ENCODE data around the gene FIG4. TPM values are rescaled to one million over a fixed set of nuclear protein-coding genes. Genes with fewer than 3 reads are reported as not detected.
A peak's percentile ranks its signal among the peaks of the same experiment; 100 is the strongest.

Gene FIG4
- total and polyA plus RNA-seq, 2 of the 4 experiments (the other 2 are of a cell fraction): 12.1 to 15.4 TPM

GRCh38 chr6:109772883-109773431 is 81.9 kb downstream of the FIG4 start:
- POLR2A ChIA-PET (ENCODE audit: unreplicated experiment): interaction anchor here (0.6 kb wide), 1 partner anchor 48 kb away, joined by 3 read pairs; no protein-coding TSS in a partner anchor
- 0 out of 2 replicates have a peak, but pooled peaks cover 6% of the 10 kb centered on the region for H3K9me1 ChIP-seq (ENCODE audit: insufficient read depth, low read length)

More at GRCh38 chr6:109772883-109773431, 81.9 kb downstream of the FIG4 start:
- ATAC-seq (ENCODE audit: low read depth) (peak; percentile 91), DNase-seq (peak; percentile 80)
- Histone ChIP-seq H4K20me1 (ENCODE audit: insufficient read depth, low read length) (no peaks in the 10 kb centered on the region), H3K9ac (ENCODE audit: low read depth, low read length) (no peak overlapping the region), H3K23ac (ENCODE audit: low read depth, low read length) (peak overlapping the region; percentile 28), H4K8ac (ENCODE audit: low read depth in 2 of 2, low read length in 2 of 2) (peak overlapping the region; percentile 11 to 64; a peak in 3 of 4 replicates), H2BK15ac (ENCODE audit: low read depth, low read length) (peak overlapping the region; percentile 23; the same call in 2 of the 3 replicates), H3K4me2 (ENCODE audit: low read depth, low read length) (no peak overlapping the region; the same call in 1 of the 2 replicates), H3K4ac (ENCODE audit: low read depth, low read length) (peak overlapping the region; percentile 70), H2AFZ (replicated peaks; ENCODE audit: low read length, poor library complexity) (peak overlapping the region; percentile 58), H2BK5ac (ENCODE audit: low read depth, low read length, poor library complexity, severe bottlenecking) (peak overlapping the region; percentile 59), H4K91ac (ENCODE audit: insufficient read depth, low read depth, low read length) (peak overlapping the region; percentile 41), H3K56ac (ENCODE audit: extremely low read depth, insufficient read depth, low read length) (peak overlapping the region; percentile 52; the same call in 1 of the 2 replicates), H3K14ac (replicated peaks; ENCODE audit: low read depth, low read length) (peak overlapping the region; percentile 38), H3K9me3 (ENCODE audit: control insufficient read depth, insufficient read depth, low read length) (no peaks in the 10 kb centered on the region), H3K18ac (ENCODE audit: low read depth, low read length) (peak overlapping the region; percentile 2; the same call in 1 of the 2 replicates), H3K27me3 (ENCODE audit: control insufficient read depth, insufficient read depth, low read length) (no peaks in the 10 kb centered on the region), H4K5ac (ENCODE audit: low read depth, low read length) (no peak overlapping the region), H2AK5ac (ENCODE audit: low read depth, low read length) (peak overlapping the region; percentile 41; the same call in 1 of the 2 replicates), H3K4me1 (ENCODE audit: control insufficient read depth, insufficient read depth, low read length) (peaks cover 8% of the 10 kb centered on the region), H3K4me3 (ENCODE audit: insufficient read depth, low read depth, low read length) (no peak overlapping the region), H2BK20ac (ENCODE audit: low read depth, low read length) (peak overlapping the region; percentile 64), H2AK9ac (replicated peaks; ENCODE audit: low read depth, low read length, poor library complexity) (no peak overlapping the region), H3K36me3 (ENCODE audit: control insufficient read depth, insufficient read depth, low read length) (no peaks in the 10 kb centered on the region), H2BK120ac (ENCODE audit: low read depth, low read length) (peak overlapping the region; percentile 81), H3K79me1 (ENCODE audit: low read depth in 1 of 2, low read length in 2 of 2) (no peaks in the 10 kb centered on the region), H3K27ac (ENCODE audit: insufficient read depth, low read length) (peak overlapping the region; percentile 4; the same call in 1 of the 2 replicates)
- no TSS peak for BruUV-seq (replicated peaks)
- WGBS, 2 experiments (ENCODE audit: extremely low coverage in 2 of 2, insufficient read length in 1 of 2): 100% methylated on average over 1 of the region's 1 CpG; no CpG with 5 or more reads in 1 of the 2 experiments
- CTCF ChIA-PET: no interaction called here
- dilution Hi-C loops (cut with HindIII; ENCODE audit: low sequenced_read_pairs, unreplicated experiment): no loop called here
- in situ Hi-C loops (cut with MboI; ENCODE audit: low sequenced_read_pairs): no loop called here
- intact Hi-C loops (cut with micrococcal nuclease): no loop called here
- TF ChIP-seq RFX5 (IDR thresholded peaks at IDR 0.05; ENCODE audit: low read depth, low read length) (no peak), USF2 (IDR thresholded peaks at IDR 0.05; ENCODE audit: low read depth, low read length) (peak; percentile 27; the same call in 1 of the 2 replicates)
